Kidney (tissue), 14 donors: ENCODE data around the gene IQCF6. TPM values are rescaled to one million over a fixed set of nuclear protein-coding genes. Genes with fewer than 3 reads are reported as not detected.
"Not testable (repeated sequence)": the region's sequence is repeated elsewhere in the genome, so short reads cannot be mapped to it uniquely, and the experiment has no call there.

Experiments used
- DNase-seq, 5 donors: peaks; one replicate each; pipeline ENCODE4 v3.0.0-alpha.2; 2013 to 2020
- FAIRE-seq: peaks from 2 replicates; lab custom pipeline; 2012; peaks lifted over from hg19 to GRCh38; lab: Jason Lieb, UNC
- H3K27ac ChIP-seq, 2 donors: one replicate each; pipeline ENCODE4 v1.7.0; 2013; ENCODE audit warnings: low read depth in 2 of 2, low read length in 2 of 2, inconsistent platforms in 1 of 2
- H3K27me3 ChIP-seq: one replicate; pipeline ENCODE4 v1.7.1; 2013; ENCODE audit warnings: low read length, inconsistent platforms; ENCODE audit not compliant: control insufficient read depth, insufficient read depth
- H3K36me3 ChIP-seq, 3 donors: one replicate each; pipeline versions ENCODE4 v1.7.0 to v1.7.1; 2013; ENCODE audit warnings: low read length in 3 of 3, control low read depth in 1 of 3, inconsistent platforms in 1 of 3; ENCODE audit not compliant: insufficient read depth in 3 of 3, control insufficient read depth in 2 of 3
- H3K4me1 ChIP-seq, 3 donors: one replicate each; pipeline versions ENCODE4 v1.7.0 to v1.7.1; 2013; ENCODE audit warnings: low read length in 3 of 3, inconsistent platforms in 1 of 3, low read depth in 1 of 3; ENCODE audit not compliant: control insufficient read depth in 2 of 3, insufficient read depth in 2 of 3
- H3K4me3 ChIP-seq, 3 donors: one replicate each; pipeline versions ENCODE4 v1.7.0 to v1.8.1; 2013; ENCODE audit warnings: low read length in 3 of 3, control low read depth in 1 of 3, inconsistent platforms in 1 of 3
- H3K9ac ChIP-seq, 3 donors: one replicate each; pipeline versions ENCODE4 v1.7.0 to v1.7.1; 2013; ENCODE audit warnings: low read length in 3 of 3, control low read depth in 1 of 3, inconsistent platforms in 1 of 3
- H3K9me3 ChIP-seq, 3 donors: one replicate each; pipeline versions ENCODE4 v1.7.0 to v1.7.1; 2013; ENCODE audit warnings: low read length in 3 of 3, control low read depth in 1 of 3, inconsistent platforms in 1 of 3; ENCODE audit not compliant: control insufficient read depth in 2 of 3, insufficient read depth in 1 of 3
- CTCF ChIP-seq: IDR thresholded peaks from 3 replicates; pipeline ENCODE4 v1.5.1; 2012; ENCODE audit warnings: mild to moderate bottlenecking, moderate library complexity, borderline replicate concordance; ENCODE audit not compliant: insufficient read depth; ENCODE audit errors: extremely low read depth
- intact Hi-C: fragments of 100-400 bp; cut with DNase I; formaldehyde crosslinking; loops from one replicate; pipeline ENCODE4 v1.11.1; 2022
- polyA plus RNA-seq: library from polyadenylated mRNA; stranded (reverse); fragments of 350-450 nt; fragmentation: Illumina TruSeq; extraction: RNeasy Lipid Tissue Mini Kit (QIAGEN cat#74804); gene quantifications from one replicate; pipeline ENCODE4 v1.2.3, GENCODE V29; 2014; ENCODE audit warnings: low read depth, low replicate concordance; ENCODE audit not compliant: insufficient read depth
- total RNA-seq: library from RNA; stranded (reverse); fragmentation: NEBNext Ultra II Directional; extraction: Animal tissue kit (Norgen Biotek cat#: 25700); gene quantifications from one replicate; pipeline ENCODE4 v1.2.1, GENCODE V29; 2021
- donor health status: control.
- donor health status: control.
- donor health status: control.
- donor health status: control.
- donor health status: control.
- donor health status: DM: yes; HTN: yes; CAD: no.
- donor health status: Normal renal cell carcinoma (clear cell type).

Gene IQCF6
- total and polyA plus RNA-seq, 2 donors from 2014 or later: not detected

GRCh38 chr3:51748327-51748726 is 30.7 kb downstream of the IQCF6 start:
- no peak for TF ChIP-seq CTCF
- no peak overlapping the region for H3K4me3 ChIP-seq
- H3K9me3 ChIP-seq: no peaks in the 10 kb centered on the region
- H3K27me3 ChIP-seq: no peaks in the 10 kb centered on the region
- no peaks in the 10 kb centered on the region for H3K4me1 ChIP-seq
- FAIRE-seq (no peak), DNase-seq (no peak)
- no peaks in the 10 kb centered on the region for H3K36me3 ChIP-seq
- intact Hi-C loops: no loop called here
- H3K9ac ChIP-seq: no peak overlapping the region
- no peak overlapping the region for H3K27ac ChIP-seq

- DNase-seq: no peak
- TF ChIP-seq CTCF: no peak
- no peak overlapping the region for H3K9ac ChIP-seq
- no peak overlapping the region for H3K27ac ChIP-seq
- no peak overlapping the region for H3K4me3 ChIP-seq
- no peak for FAIRE-seq
- no peaks in the 10 kb centered on the region for H3K4me1 ChIP-seq
- intact Hi-C loops: no loop called here
- no peaks in the 10 kb centered on the region for H3K9me3 ChIP-seq
- H3K27me3 ChIP-seq: no peaks in the 10 kb centered on the region
- H3K36me3 ChIP-seq: no peaks in the 10 kb centered on the region
Measured at GRCh38 chr3:51747840-51748239, 31.2 kb downstream of the IQCF6 start.

GRCh38 chr3:51742978-51743377 is 36.1 kb downstream of the IQCF6 start:
- intact Hi-C loops, DNase-seq, H3K27me3 ChIP-seq, H3K9ac ChIP-seq, H3K27ac ChIP-seq, H3K9me3 ChIP-seq, H3K4me1 ChIP-seq, FAIRE-seq, H3K36me3 ChIP-seq, H3K4me3 ChIP-seq: not testable (repeated sequence)

- intact Hi-C loops, H3K9me3 ChIP-seq, FAIRE-seq, H3K4me1 ChIP-seq, H3K27me3 ChIP-seq, DNase-seq, H3K27ac ChIP-seq, H3K9ac ChIP-seq, H3K36me3 ChIP-seq, H3K4me3 ChIP-seq: not testable (repeated sequence)
Measured at GRCh38 chr3:51742320-51742719, 36.7 kb downstream of the IQCF6 start.

GRCh38 chr3:51739110-51739509 is 39.9 kb downstream of the IQCF6 start:
- H3K4me1 ChIP-seq: peaks cover 0 to 4% (median 0%) of the 10 kb centered on the region in 3 donors
- FAIRE-seq: no peak
- H3K36me3 ChIP-seq: no peaks in the 10 kb centered on the region
- intact Hi-C loops: no loop called here
- no peak overlapping the region for H3K4me3 ChIP-seq
- H3K27ac ChIP-seq: no peak overlapping the region
- no peak for TF ChIP-seq CTCF
- H3K9ac ChIP-seq: no peak overlapping the region
- H3K27me3 ChIP-seq: no peaks in the 10 kb centered on the region
- DNase-seq: no peak
- H3K9me3 ChIP-seq: no peaks in the 10 kb centered on the region
